Right lobe of liver (tissue), 6 donors: ENCODE data around the gene PLCB1. TPM values are rescaled to one million over a fixed set of nuclear protein-coding genes. Genes with fewer than 3 reads are reported as not detected.

Experiments used
- ATAC-seq, 4 donors: fragments of 200-7000 bp; cut with Tn5 transposase; one replicate each; pipeline ENCODE4 v1.9.1; 2020; ENCODE audit warnings: mild to moderate bottlenecking in 4 of 4, moderate library complexity in 4 of 4
- DNase-seq, 3 donors: peaks; one replicate each; pipeline ENCODE4 v3.0.0-alpha.2; 2020
- H3K27ac ChIP-seq, 3 donors: fragments of 200-600 bp; one replicate each; pipeline ENCODE4 v1.8.0; 2022
- H3K27me3 ChIP-seq, 2 donors: fragments of 200-600 bp; one replicate each; pipeline ENCODE4 v1.8.0; 2022
- H3K36me3 ChIP-seq, 4 donors: fragments of 200-600 bp; sonication (generic) in 1 of 4; one replicate each; pipeline versions ENCODE4 v1.5.1 to v1.8.0; 2017 to 2022; ENCODE audit warnings: control low read depth in 1 of 4
- H3K4me1 ChIP-seq, 4 donors: fragments of 200-600 bp; sonication (generic) in 1 of 4; one replicate each; pipeline versions ENCODE4 v1.5.1 to v1.8.0; 2017 to 2022; ENCODE audit warnings: control low read depth in 1 of 4
- H3K4me3 ChIP-seq, 3 donors: fragments of 200-600 bp; one replicate each; pipeline ENCODE4 v1.8.0; 2022
- H3K9me3 ChIP-seq, 4 donors: fragments of 200-600 bp; sonication (generic) in 1 of 4; one replicate each; pipeline versions ENCODE4 v1.5.1 to v1.8.0; 2017 to 2022; ENCODE audit warnings: control low read depth in 1 of 4
- POLR2A ChIP-seq: fragments of 450-650 bp; IDR thresholded peaks from one replicate; pipeline ENCODE4 v1.6.1; 2017; ENCODE audit warnings: antibody characterized with exemption, mild to moderate bottlenecking
- WGBS: methylation state at CpG from one replicate; pipeline ENCODE4 v1.1.6; 2018; ENCODE audit warnings: low coverage, low lambda C conversion rate; ENCODE audit not compliant: insufficient coverage; ENCODE audit errors: missing lambda C conversion rate; 5-methylcytosine and 5-hydroxymethylcytosine counted together
- intact Hi-C, 2 donors: fragments of 100-400 bp; cut with DNase I; formaldehyde crosslinking; loops; one replicate each; pipeline versions ENCODE4 v1.11.2 to v1.14.1; 2022
- total RNA-seq, 6 experiments: library from RNA; depleted of rRNA in 2 of 6; stranded (reverse); fragments of >200 nt in 2 of 6; fragmentation: NEBNext Ultra II Directional in 3 of 6; extraction: Animal tissue kit (Norgen Biotek cat#: 25700) in 3 of 6; gene quantifications; one replicate each; pipeline versions ENCODE4 v1.1.0 to v1.2.4, GENCODE V29; 2016 to 2023
- TF ChIP-seq, protein P1 (sequence below), 4 donors: fragments of 200-600 bp in 3 of 4; fragments of 450-650 bp in 1 of 4; IDR thresholded peaks; one replicate each; pipeline versions ENCODE4 v1.5.1 to v1.8.0; 2016 to 2022; ENCODE audit warnings: antibody characterized with exemption in 4 of 4, mild to moderate bottlenecking in 2 of 4
- donor health status: DM: no; HTN: yes; CAD: no.
- donor health status: DM: no; HTN: no; CAD: no.
- donor health status: DM: no; HTN: no; CAD: no.
- donor health status: DM: no; HTN: yes; CAD: no.
- donor health status: DM: no; HTN: yes; CAD: no.

PLCB1 gene
- total RNA-seq, 6 experiments from 2014 or later, result 5.0 to 9.9 (median 5.7) TPM

DNA sequence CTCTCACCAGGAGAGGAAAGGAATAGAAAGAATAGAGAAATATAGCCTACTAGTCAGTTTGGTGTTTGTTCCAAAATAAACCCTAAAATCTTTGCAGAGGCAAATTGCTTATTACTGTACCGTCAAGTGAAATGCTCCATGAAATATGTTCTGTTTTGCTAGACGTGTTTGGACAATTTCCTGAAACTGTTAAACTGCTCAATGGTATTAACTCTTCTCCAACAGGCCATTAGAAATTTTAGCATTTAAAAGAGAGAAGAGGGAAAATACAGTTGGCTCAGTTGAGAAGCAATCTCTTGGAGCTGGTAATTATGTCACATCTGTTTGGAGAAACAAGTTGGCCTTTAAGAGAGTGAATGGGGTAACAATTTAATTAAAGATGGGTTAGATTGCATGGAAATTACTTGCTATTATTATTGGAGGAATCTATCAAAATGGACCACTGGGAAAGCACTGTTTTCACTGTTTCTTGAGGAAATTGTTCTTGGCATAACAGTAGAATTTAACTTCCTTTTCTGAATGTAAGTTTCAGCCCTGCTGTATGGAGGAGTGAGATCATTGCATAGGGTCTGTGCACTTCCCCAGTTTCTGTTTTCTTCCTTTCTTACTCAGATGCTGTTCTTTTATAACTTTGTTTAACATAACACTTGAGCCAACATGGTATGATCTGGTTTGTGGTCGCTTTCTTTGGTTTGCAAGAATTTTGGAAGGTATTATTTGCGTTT lies 373.6 kb downstream of the PLCB1 start:
- ATAC-seq, result no peak
- TF ChIP-seq, protein P1, sequence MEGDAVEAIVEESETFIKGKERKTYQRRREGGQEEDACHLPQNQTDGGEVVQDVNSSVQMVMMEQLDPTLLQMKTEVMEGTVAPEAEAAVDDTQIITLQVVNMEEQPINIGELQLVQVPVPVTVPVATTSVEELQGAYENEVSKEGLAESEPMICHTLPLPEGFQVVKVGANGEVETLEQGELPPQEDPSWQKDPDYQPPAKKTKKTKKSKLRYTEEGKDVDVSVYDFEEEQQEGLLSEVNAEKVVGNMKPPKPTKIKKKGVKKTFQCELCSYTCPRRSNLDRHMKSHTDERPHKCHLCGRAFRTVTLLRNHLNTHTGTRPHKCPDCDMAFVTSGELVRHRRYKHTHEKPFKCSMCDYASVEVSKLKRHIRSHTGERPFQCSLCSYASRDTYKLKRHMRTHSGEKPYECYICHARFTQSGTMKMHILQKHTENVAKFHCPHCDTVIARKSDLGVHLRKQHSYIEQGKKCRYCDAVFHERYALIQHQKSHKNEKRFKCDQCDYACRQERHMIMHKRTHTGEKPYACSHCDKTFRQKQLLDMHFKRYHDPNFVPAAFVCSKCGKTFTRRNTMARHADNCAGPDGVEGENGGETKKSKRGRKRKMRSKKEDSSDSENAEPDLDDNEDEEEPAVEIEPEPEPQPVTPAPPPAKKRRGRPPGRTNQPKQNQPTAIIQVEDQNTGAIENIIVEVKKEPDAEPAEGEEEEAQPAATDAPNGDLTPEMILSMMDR (IDR thresholded peaks at IDR 0.05), result no peak
- TF ChIP-seq POLR2A, result no peak
- no peaks in the 10 kb centered on the region for H3K36me3 ChIP-seq
- no peak overlapping the region for H3K27ac ChIP-seq
- WGBS, result 69% methylated on average over 4 of the region's 4 CpGs
- DNase-seq, result no peak
- H3K4me1 ChIP-seq, result no peaks in the 10 kb centered on the region
- no peaks in the 10 kb centered on the region for H3K27me3 ChIP-seq
- intact Hi-C loops, result no loop called here
- H3K9me3 ChIP-seq, result no peaks in the 10 kb centered on the region
- no peak overlapping the region for H3K4me3 ChIP-seq

DNA sequence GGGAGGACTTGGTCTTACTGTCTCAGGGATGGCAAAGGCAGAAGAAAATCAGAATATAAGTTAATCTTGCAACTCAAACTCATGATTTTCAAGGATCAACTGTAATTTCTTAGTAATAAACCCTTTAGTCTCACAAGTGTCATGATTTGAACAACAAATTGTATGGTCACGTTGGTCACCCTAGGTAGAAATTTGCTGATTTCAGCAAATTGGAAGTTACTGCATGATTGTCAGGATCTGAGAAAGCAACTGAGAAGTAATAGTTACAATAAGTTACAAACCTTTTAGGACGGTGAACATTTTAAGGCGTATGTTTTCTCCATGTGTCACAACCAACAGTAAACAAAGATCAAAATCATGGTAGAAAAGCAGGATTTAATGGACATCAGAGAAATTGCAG lies 375.2 kb downstream of the PLCB1 start:
- ATAC-seq, result no peak
- Histone ChIP-seq H3K27ac (no peak overlapping the region), H3K4me1 (no peaks in the 10 kb centered on the region), H3K27me3 (no peaks in the 10 kb centered on the region), H3K9me3 (no peaks in the 10 kb centered on the region), H3K4me3 (no peak overlapping the region), H3K36me3 (no peaks in the 10 kb centered on the region)
- intact Hi-C loops, result no loop called here
- TF ChIP-seq, protein P1 (IDR thresholded peaks at IDR 0.05), result no peak
- TF ChIP-seq POLR2A, result no peak
- no peak for DNase-seq
- 70% methylated on average over 3 of the region's 3 CpGs for WGBS

DNA sequence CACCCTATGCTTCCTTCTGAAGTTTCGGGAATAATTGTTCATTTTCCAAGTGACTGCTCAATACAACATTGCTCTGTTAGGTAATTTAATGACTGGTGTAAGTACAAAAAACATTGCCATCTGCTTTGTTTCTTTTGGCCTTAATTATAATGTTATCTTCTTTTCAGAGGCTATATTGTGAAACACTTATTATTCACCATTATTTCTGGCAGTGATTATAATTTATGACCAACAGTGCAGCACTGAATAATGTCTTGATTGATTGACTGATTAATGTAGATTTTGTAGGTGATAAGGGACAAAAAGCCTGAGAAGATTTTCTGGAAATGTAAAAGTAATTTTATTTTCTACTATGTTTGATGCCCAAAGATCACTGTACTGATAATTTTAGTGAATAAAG lies 377.7 kb downstream of the PLCB1 start:
- Histone ChIP-seq H3K27ac (no peak overlapping the region), H3K36me3 (no peaks in the 10 kb centered on the region), H3K27me3 (no peaks in the 10 kb centered on the region), H3K4me3 (no peak overlapping the region), H3K4me1 (no peaks in the 10 kb centered on the region), H3K9me3 (no peaks in the 10 kb centered on the region)
- intact Hi-C loops, result no loop called here
- DNase-seq, result no peak
- no peak for ATAC-seq
- 88% methylated on average over 1 of the region's 1 CpG for WGBS
- TF ChIP-seq, protein P1 (IDR thresholded peaks at IDR 0.05), result no peak
- no peak for TF ChIP-seq POLR2A

DNA sequence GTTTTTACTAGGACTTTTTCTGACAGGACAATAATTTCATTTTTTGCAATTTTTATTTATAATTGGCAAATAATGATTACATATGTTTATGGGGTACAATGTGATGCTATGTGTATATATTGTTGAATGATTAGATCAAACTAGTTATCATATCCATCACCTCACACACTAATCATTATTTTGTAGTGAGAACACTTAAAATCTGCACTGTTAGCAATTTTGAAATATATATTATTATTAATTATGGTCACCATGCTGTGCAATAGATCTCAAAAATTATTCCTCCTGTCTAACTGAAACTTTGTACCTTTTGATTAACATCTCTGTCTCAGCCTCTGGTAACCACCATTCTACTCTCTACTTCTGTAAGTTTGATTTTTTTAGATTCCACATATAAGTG lies 378.7 kb downstream of the PLCB1 start:
- no peak overlapping the region for H3K4me3 ChIP-seq
- no peak for TF ChIP-seq POLR2A
- TF ChIP-seq, protein P1 (IDR thresholded peaks at IDR 0.05), result no peak
- H3K36me3 ChIP-seq, result no peaks in the 10 kb centered on the region
- DNase-seq, result no peak
- no peaks in the 10 kb centered on the region for H3K4me1 ChIP-seq
- no peak overlapping the region for H3K27ac ChIP-seq
- no peak for ATAC-seq
- H3K9me3 ChIP-seq, result no peaks in the 10 kb centered on the region
- no peaks in the 10 kb centered on the region for H3K27me3 ChIP-seq
- intact Hi-C loops, result no loop called here

DNA sequence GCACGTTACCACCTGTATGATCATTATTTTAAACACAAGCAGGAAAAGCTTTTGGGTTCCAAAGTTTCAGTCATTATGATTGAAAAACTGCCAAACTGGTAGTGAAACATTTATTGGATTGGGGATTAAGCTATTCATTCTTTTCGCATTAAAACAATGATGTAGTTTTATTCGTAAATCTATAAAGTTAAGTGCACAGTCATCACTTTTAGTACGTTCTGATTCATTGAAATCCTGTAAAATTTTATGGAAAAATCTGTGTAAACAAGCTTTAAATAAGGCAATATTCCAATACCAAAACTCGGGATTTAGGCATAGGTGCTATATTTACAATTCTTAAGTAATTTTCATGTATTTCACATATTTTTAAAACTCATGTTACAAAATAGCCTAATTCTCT lies 379.9 kb downstream of the PLCB1 start:
- no peak overlapping the region for H3K27ac ChIP-seq
- TF ChIP-seq, protein P1 (IDR thresholded peaks at IDR 0.05), result no peak
- TF ChIP-seq POLR2A, result no peak
- no peak for ATAC-seq
- 67% methylated on average over 5 of the region's 5 CpGs for WGBS
- H3K9me3 ChIP-seq, result no peaks in the 10 kb centered on the region
- H3K4me3 ChIP-seq, result no peak overlapping the region
- intact Hi-C loops, result no loop called here
- H3K4me1 ChIP-seq, result no peaks in the 10 kb centered on the region
- H3K36me3 ChIP-seq, result no peaks in the 10 kb centered on the region
- DNase-seq, result no peak
- no peaks in the 10 kb centered on the region for H3K27me3 ChIP-seq
